Activated B cell treated with CpG ODN at 0.5 μM for 24 hours (primary cell): ENCODE results near the gene RIMKLB. TPM values are rescaled to one million over a fixed set of nuclear protein-coding genes. Genes with fewer than 3 reads are reported as not detected.
"Not testable (repeated sequence)": the region's sequence is repeated elsewhere in the genome, so short reads cannot be mapped to it uniquely, and the experiment has no call there.

Experiments
- ATAC-seq: fragments of 200-7000 bp; cut with Tn5 transposase; one replicate; pipeline ENCODE4 v1.10.0; 2021; ENCODE audit warnings: low read depth, mild to moderate bottlenecking, moderate library complexity
- CTCF ChIA-PET: fragments of 350-600 bp; sonication (Branson Sonifier 250); formaldehyde crosslinking; loops from one replicate; lab custom pipeline; 2021; ENCODE audit warnings: antibody characterized with exemption; lab: Charles Lee
- POLR2A ChIA-PET: fragments of 350-600 bp; sonication (Branson Sonifier 250); formaldehyde crosslinking; loops from one replicate; lab custom pipeline; 2021; ENCODE audit warnings: antibody characterized with exemption; lab: Charles Lee
- DNase-seq: peaks from one replicate; pipeline ENCODE4 v3.0.0; 2022
- H3K27ac Mint-ChIP-seq: one replicate; pipeline ENCODE4 v1.8.0; 2020; ENCODE audit warnings: mixed read lengths
- H3K27me3 Mint-ChIP-seq: one replicate; pipeline ENCODE4 v1.8.0; 2021; ENCODE audit warnings: mixed read lengths
- H3K36me3 Mint-ChIP-seq: one replicate; pipeline ENCODE4 v1.8.0; 2021; ENCODE audit warnings: low read depth, mixed read lengths
- H3K4me1 Mint-ChIP-seq: one replicate; pipeline ENCODE4 v1.8.0; 2021; ENCODE audit warnings: mixed read lengths
- H3K4me3 Mint-ChIP-seq: one replicate; pipeline ENCODE4 v1.8.0; 2020; ENCODE audit warnings: mild to moderate bottlenecking, mixed read lengths
- H3K9me3 Mint-ChIP-seq: one replicate; pipeline ENCODE4 v1.8.0; 2020; ENCODE audit warnings: mixed read lengths
- CTCF ChIP-seq: fragments of 200-600 bp; IDR thresholded peaks from one replicate; pipeline ENCODE4 v1.8.0; 2022; ENCODE audit warnings: antibody characterized with exemption, mild to moderate bottlenecking
- intact Hi-C: fragments of 100-400 bp; cut with micrococcal nuclease; formaldehyde crosslinking; loops from one replicate; pipeline ENCODE4 v1.15.1; 2024
- total RNA-seq: library from RNA; stranded (reverse); gene quantifications from 2 replicates; pipeline ENCODE4 v1.2.3, GENCODE V29; 2022

Gene RIMKLB
- total RNA-seq, 1 donor from 2014 or later, result 31.9 TPM

DNA sequence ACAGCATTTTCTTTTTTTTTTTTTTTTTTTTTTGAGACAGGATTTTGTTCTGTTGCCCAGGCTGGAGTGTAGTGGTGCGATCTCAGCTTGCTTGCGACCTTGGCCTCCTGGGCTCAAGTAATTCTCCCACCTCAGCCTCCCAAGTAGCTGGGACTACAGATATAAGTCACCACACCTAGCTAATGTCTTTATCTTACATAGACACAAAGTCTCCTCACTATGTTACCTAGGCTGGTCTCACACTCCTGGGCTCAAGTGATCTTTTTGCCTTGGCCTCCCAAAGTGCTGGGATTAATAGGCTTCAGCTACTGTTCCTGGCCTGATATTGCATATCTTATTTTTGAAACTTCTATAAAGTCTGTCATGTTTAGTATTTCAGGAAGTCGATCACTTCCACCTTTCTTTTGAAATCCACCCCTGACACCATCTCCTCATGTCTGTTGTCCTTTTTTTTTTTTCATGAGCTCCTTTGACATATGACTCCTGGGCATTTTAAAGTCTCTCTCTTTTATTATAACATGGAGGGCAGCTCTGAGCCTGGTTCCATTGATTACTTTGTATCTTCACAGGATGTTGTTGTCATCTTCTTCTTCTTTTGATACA is 118.8 kb downstream of the RIMKLB start:
- intact Hi-C loops, result no loop called here
- no peak for TF ChIP-seq CTCF
- H3K27me3 Mint-ChIP-seq, result no peaks in the 10 kb centered on the region
- POLR2A ChIA-PET, result no interaction called here
- no peak overlapping the region for H3K27ac Mint-ChIP-seq
- H3K9me3 Mint-ChIP-seq, result no peaks in the 10 kb centered on the region
- no peak for DNase-seq
- CTCF ChIA-PET, result no interaction called here
- no peaks in the 10 kb centered on the region for H3K36me3 Mint-ChIP-seq
- peaks cover 5% of the 10 kb centered on the region for H3K4me1 Mint-ChIP-seq
- H3K4me3 Mint-ChIP-seq, result no peak overlapping the region
- no peak for ATAC-seq

DNA sequence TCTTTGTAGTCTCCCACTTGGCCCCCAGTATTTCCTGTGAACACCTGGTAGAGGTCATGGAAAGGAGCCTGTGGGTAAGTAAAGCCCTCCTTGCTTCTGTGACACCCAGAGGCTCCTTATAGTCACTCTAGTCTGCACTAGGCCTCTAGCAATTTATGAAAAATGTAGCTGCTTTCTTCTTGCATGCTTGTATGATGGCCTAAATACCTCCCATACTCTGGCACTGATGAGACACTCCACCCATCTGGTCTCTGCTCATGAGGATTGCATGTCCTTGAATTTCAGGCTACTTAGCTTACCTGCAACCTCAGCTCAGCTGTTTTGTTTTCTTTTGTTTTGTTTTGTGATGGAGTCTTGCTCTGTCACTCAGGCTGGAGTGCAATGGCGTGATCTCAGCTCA is 120.1 kb downstream of the RIMKLB start:
- Mint-ChIP-seq H3K9me3 (no peaks in the 10 kb centered on the region), H3K4me1 (peaks cover 5% of the 10 kb centered on the region), H3K27me3 (no peaks in the 10 kb centered on the region), H3K36me3 (no peaks in the 10 kb centered on the region), H3K27ac (no peak overlapping the region), H3K4me3 (no peak overlapping the region)
- no peak for TF ChIP-seq CTCF
- DNase-seq, result no peak
- ChIA-PET POLR2A (no interaction called here), CTCF (no interaction called here)
- no peak for ATAC-seq
- intact Hi-C loops, result no loop called here

- DNase-seq, result no peak
- Mint-ChIP-seq H3K27me3 (no peaks in the 10 kb centered on the region), H3K4me1 (peaks cover 5% of the 10 kb centered on the region), H3K9me3 (no peaks in the 10 kb centered on the region), H3K36me3 (no peaks in the 10 kb centered on the region), H3K4me3 (no peak overlapping the region), H3K27ac (no peak overlapping the region)
- ChIA-PET CTCF (no interaction called here), POLR2A (no interaction called here)
- ATAC-seq, result no peak
- intact Hi-C loops, result no loop called here
- no peak for TF ChIP-seq CTCF
Observed at GRCh38 chr12:8818526-8818925, 120.7 kb downstream of the RIMKLB start.

DNA sequence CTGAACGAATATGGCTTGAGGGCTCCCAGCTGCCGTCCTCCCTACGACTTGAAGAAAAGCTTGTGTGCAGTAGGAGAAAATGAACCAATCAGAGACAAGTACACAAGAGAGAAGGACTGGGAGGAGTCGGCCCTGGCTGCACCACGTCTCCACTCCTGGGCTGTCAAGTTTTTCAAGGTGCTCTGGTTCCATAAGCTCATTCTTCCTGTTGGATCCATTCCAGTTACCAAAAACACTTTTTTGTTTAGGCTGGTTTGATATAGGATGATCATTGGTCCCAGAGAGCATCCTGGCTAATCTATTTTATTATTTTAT is 121.8 kb downstream of the RIMKLB start:
- ATAC-seq (no peak), DNase-seq (no peak)
- POLR2A ChIA-PET, result no interaction called here
- Mint-ChIP-seq H3K27ac (no peak overlapping the region), H3K4me3 (no peak overlapping the region), H3K9me3 (no peaks in the 10 kb centered on the region), H3K36me3 (no peaks in the 10 kb centered on the region), H3K27me3 (no peaks in the 10 kb centered on the region), H3K4me1 (no peaks in the 10 kb centered on the region)
- CTCF ChIA-PET, result no interaction called here
- intact Hi-C loops, result no loop called here
- no peak for TF ChIP-seq CTCF

DNA sequence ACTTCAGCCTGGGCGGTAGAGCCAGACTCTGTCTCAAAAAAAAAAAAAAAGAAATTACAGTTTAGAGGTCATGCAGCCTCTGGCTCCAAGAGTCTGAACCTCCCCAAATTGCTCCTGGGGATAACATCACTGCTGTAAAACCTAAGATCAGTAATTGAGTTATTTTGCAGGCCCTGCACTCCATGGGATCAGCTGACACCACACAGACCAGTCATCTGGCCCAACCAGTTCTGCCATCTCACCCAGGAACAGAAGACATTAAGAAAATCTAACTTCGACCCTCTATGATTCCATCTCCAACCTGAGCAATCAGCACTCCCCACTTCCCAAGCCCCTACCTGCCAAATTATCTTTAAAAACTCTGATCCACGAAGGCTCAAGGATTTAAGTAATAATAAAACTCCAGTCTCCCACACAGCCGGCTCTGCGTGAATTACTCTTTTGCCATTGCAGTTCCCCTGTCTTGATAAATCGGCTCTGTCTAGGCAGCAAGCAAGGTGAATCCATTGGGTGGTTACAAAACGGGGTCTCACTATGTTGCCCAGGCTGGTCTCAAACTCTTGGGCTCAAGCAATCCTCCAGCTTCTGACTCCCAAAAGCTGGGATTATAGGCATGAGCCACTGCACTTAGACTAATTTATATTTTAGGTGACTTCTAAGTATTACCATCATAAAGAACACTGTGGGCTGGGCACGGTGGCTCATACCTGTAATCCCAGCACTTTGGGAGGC is 123.1 kb downstream of the RIMKLB start:
- H3K4me3 Mint-ChIP-seq, H3K36me3 Mint-ChIP-seq, ATAC-seq, DNase-seq, intact Hi-C loops, CTCF ChIA-PET, H3K27me3 Mint-ChIP-seq, H3K27ac Mint-ChIP-seq, H3K4me1 Mint-ChIP-seq, H3K9me3 Mint-ChIP-seq: not testable (repeated sequence)
- POLR2A ChIA-PET, result interaction anchor here (0.6 kb wide), 1 partner anchor 126 kb away, joined by 5 read pairs; no protein-coding TSS in a partner anchor
